HCT116 (cell line): ENCODE measurements around the gene NTN5. TPM values are rescaled to one million over a fixed set of nuclear protein-coding genes. Genes with fewer than 3 reads are reported as not detected.

ENCODE experiments used
- ATAC-seq: fragments of 200-7000 bp; cut with Tn5 transposase; 2 replicates; pipeline ENCODE4 v1.9.1; 2020; ENCODE audit warnings: mild to moderate bottlenecking, moderate library complexity
- BruUV-seq: library from RNA; stranded (reverse); fragments of 400-500 nt; replicated peaks from 2 replicates; lab custom pipeline; 2021; lab: Mats Ljungman, UMichigan
- CTCF ChIA-PET: fragments of 300-600 bp; sonication (Branson Sonifier 250); formaldehyde crosslinking; loops from one replicate; lab custom pipeline; 2021; ENCODE audit warnings: antibody characterized with exemption; lab: Charles Lee
- POLR2A ChIA-PET: fragments of 300-600, 350-600 bp; sonication (Branson Sonifier 250); formaldehyde crosslinking; loops from one replicate; lab custom pipeline; 2021; ENCODE audit warnings: antibody characterized with exemption; lab: Charles Lee
- RAD21 ChIA-PET, 2 experiments: fragments of 300-600 bp; sonication (Branson Sonifier 250); formaldehyde crosslinking; loops; one replicate each; lab custom pipeline; 2023; ENCODE audit warnings: low total read pairs in 2 of 2; ENCODE audit not compliant: uncharacterized antibody in 2 of 2, unreplicated experiment in 2 of 2, low non-redundant PET in 1 of 2; lab: Charles Lee
- DNase-seq: peaks from one replicate; pipeline ENCODE4 v3.0.0-alpha.2; 2010; ENCODE audit warnings: low read depth, low spot score
- H2AFZ ChIP-seq: fragments of 200-600 bp; shearing (Covaris generic), sonication (generic); 2 replicates; pipeline ENCODE4 v1.6.1; 2017; ENCODE audit warnings: low read depth, mixed run types, mixed read lengths, antibody characterized with exemption, low read length; ENCODE audit not compliant: poor library complexity, severe bottlenecking
- H3K27ac ChIP-seq: 2 replicates; pipeline ENCODE4 v1.5.1; 2012; ENCODE audit warnings: low read depth, low read length
- H3K27me3 ChIP-seq: fragments of 200-600 bp; sonication (generic); 2 replicates; pipeline ENCODE4 v1.6.1; 2016; ENCODE audit warnings: mixed run types, low read length, mixed read lengths; ENCODE audit not compliant: insufficient read depth
- H3K36me3 ChIP-seq, 2 experiments: fragments of 200-500 bp in 1 of 2; fragments of 200-600 bp in 1 of 2; sonication (Bioruptor generic) in 1 of 2; sonication (generic) in 1 of 2; 2 replicates each; pipeline versions ENCODE4 v1.5.1 to v1.6.1; 2014 to 2016; ENCODE audit warnings: low read length in 2 of 2, inconsistent platforms in 1 of 2, mixed read lengths in 1 of 2, mixed run types in 1 of 2; ENCODE audit not compliant: insufficient read depth in 2 of 2, control insufficient read depth in 1 of 2
- H3K4me1 ChIP-seq, 2 experiments: fragments of 200-600 bp in 1 of 2; sonication (generic) in 1 of 2; 2 replicates each; pipeline versions ENCODE4 v1.5.1 to v1.6.1; 2012 to 2017; ENCODE audit warnings: low read length in 2 of 2, inconsistent platforms in 1 of 2, mild to moderate bottlenecking in 1 of 2, mixed read lengths in 1 of 2, mixed run types in 1 of 2, moderate library complexity in 1 of 2; ENCODE audit not compliant: insufficient read depth in 2 of 2, control insufficient read depth in 1 of 2
- H3K4me2 ChIP-seq: fragments of 200-600 bp; sonication (generic); 2 replicates; pipeline ENCODE4 v1.6.1; 2017; ENCODE audit warnings: mixed run types, low read length, mixed read lengths
- H3K4me3 ChIP-seq, 2 experiments: fragments of 200-600 bp in 1 of 2; sonication (generic) in 1 of 2; replicated peaks in 1 of 2; 2 replicates each; pipeline ENCODE4 v1.5.1; 2011 to 2016; ENCODE audit warnings: low read length in 2 of 2, control low read depth in 1 of 2, low read depth in 1 of 2, mild to moderate bottlenecking in 1 of 2, mixed read lengths in 1 of 2, mixed run types in 1 of 2
- H3K79me2 ChIP-seq: fragments of 200-600 bp; sonication (generic); 2 replicates; pipeline ENCODE4 v1.6.1; 2017; ENCODE audit warnings: mild to moderate bottlenecking, mixed run types, low read length, moderate library complexity, mixed read lengths; ENCODE audit not compliant: insufficient read depth
- H3K9ac ChIP-seq: fragments of 200-600 bp; sonication (generic); 2 replicates; pipeline ENCODE4 v1.6.1; 2016; ENCODE audit warnings: low read length, mixed read lengths
- H3K9me2 ChIP-seq: fragments of 200-600 bp; sonication (generic), shearing (Covaris generic); 2 replicates; pipeline ENCODE4 v1.6.1; 2017; ENCODE audit warnings: mixed run types, mild to moderate bottlenecking, moderate library complexity; ENCODE audit not compliant: insufficient read depth
- H3K9me3 ChIP-seq, 2 experiments: fragments of 200-500 bp in 1 of 2; fragments of 200-600 bp in 1 of 2; sonication (Bioruptor generic) in 1 of 2; sonication (generic) in 1 of 2; 2 replicates each; pipeline ENCODE4 v1.6.1; 2014 to 2017; ENCODE audit warnings: low read length in 2 of 2, mixed read lengths in 2 of 2, inconsistent platforms in 1 of 2, low read depth in 1 of 2, mild to moderate bottlenecking in 1 of 2, mixed run types in 1 of 2, moderate library complexity in 1 of 2; ENCODE audit not compliant: control insufficient read depth in 1 of 2, insufficient read depth in 1 of 2
- H4K20me1 ChIP-seq: fragments of 200-600 bp; sonication (generic), shearing (Covaris generic); 2 replicates; pipeline ENCODE4 v1.6.1; 2017; ENCODE audit warnings: mixed run types, mild to moderate bottlenecking, moderate library complexity; ENCODE audit not compliant: insufficient read depth
- CBX3 ChIP-seq: IDR thresholded peaks from 2 replicates; pipeline ENCODE4 v1.6.1; 2012; ENCODE audit warnings: low read depth
- CEBPB ChIP-seq: IDR thresholded peaks from 2 replicates; pipeline ENCODE4 v1.6.1; 2012; ENCODE audit warnings: low read depth
- CTCF ChIP-seq, 3 experiments: fragments of 200-600 bp in 1 of 3; sonication (generic) in 1 of 3; IDR thresholded peaks in 2 of 3; conservative IDR thresholded peaks in 1 of 3; 2 replicates each; pipeline ENCODE4 v1.5.1; 2012 to 2017; ENCODE audit warnings: low read depth in 2 of 3, low read length in 2 of 3, antibody characterized with exemption in 1 of 3, borderline replicate concordance in 1 of 3, control low read depth in 1 of 3, mild to moderate bottlenecking in 1 of 3, mixed read lengths in 1 of 3, mixed run types in 1 of 3, moderate library complexity in 1 of 3; ENCODE audit not compliant: insufficient read depth in 1 of 3
- ELF1 ChIP-seq: IDR thresholded peaks from 2 replicates; pipeline ENCODE4 v1.6.1; 2012; ENCODE audit warnings: low read depth, borderline replicate concordance
- EZH2phosphoT487 ChIP-seq: fragments of 200-600 bp; IDR thresholded peaks from 2 replicates; pipeline ENCODE4 v1.6.1; 2018; ENCODE audit warnings: antibody characterized with exemption, borderline replicate concordance
- JUND ChIP-seq: IDR thresholded peaks from 2 replicates; pipeline ENCODE4 v1.6.1; 2012
- POLR2AphosphoS5 ChIP-seq: IDR thresholded peaks from 2 replicates; pipeline ENCODE4 v1.6.1; 2011; ENCODE audit warnings: mild to moderate bottlenecking, low read depth, low read length, moderate library complexity
- REST ChIP-seq: IDR thresholded peaks from 2 replicates; pipeline ENCODE4 v1.6.1; 2012; ENCODE audit warnings: low read depth
- SIN3A ChIP-seq: IDR thresholded peaks from 2 replicates; pipeline ENCODE4 v1.6.1; 2012; ENCODE audit warnings: low read depth
- SP1 ChIP-seq: IDR thresholded peaks from 2 replicates; pipeline ENCODE4 v1.6.1; 2012; ENCODE audit warnings: low read depth
- TCF7L2 ChIP-seq: IDR thresholded peaks from 2 replicates; pipeline ENCODE4 v1.7.0; 2011; ENCODE audit warnings: borderline replicate concordance, inconsistent platforms; ENCODE audit not compliant: insufficient read depth, insufficient read length; ENCODE audit errors: extremely low read depth
- intact Hi-C: fragments of 100-400 bp; cut with micrococcal nuclease; formaldehyde crosslinking; loops from 2 replicates; pipeline ENCODE4 v1.10.0; 2022
- total RNA-seq: library from RNA; stranded (reverse); gene quantifications from one replicate; pipeline ENCODE4 v1.2.1, GENCODE V29; 2021; ENCODE audit not compliant: unreplicated experiment

Gene NTN5
- total RNA-seq, 1 experiment from 2014 or later: 3.1 TPM

DNA sequence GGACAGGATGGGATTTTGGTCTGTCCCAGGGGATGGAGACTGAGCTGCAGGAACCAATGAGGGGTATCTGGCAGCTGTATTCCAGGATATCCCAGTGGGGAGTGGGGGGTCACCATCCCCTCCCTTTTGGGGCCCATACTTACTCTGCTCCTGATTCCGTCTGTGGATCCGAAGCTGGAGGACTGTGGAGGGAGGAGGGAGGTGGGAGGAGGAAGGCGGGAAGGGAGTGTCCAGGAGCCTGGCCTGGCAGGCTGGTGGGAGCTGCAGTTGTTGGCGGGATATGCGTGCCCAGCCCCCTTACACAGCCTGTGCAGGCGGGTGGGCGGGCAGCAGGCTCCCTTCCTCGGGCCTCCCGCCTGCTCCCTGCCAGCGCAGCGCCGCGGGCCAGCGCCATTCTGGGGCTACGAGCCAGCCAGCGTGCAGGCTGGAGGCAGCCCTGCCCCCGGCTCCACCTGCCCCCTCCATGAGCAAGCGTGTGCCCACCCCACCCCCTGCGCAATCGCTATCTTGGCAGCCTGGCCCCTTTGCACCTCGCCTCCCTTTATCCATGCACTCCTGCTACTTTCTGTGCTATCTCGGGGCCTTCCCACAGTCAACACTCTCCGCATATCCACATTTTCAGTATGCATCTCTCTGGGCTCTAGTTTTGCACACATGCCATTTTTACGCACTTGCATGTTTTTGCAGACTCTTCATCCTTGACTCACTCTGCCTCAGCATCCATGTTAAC, 43.9 kb upstream of the NTN5 start (continued):
- TF ChIP-seq TCF7L2: no peak
- no peak for TF ChIP-seq CBX3
- no peak for TF ChIP-seq CTCF (IDR thresholded peaks at IDR 0.05 in 2 of 3, conservative IDR thresholded peaks at IDR 0.05 in 1 of 3; ENCODE audit: borderline replicate concordance in 1 of 3, insufficient read depth in 1 of 3, low read depth in 2 of 3, low read length in 2 of 3)
- TF ChIP-seq, all 23 proteins: peak for 0

GRCh38 chr19:48715681-48716171, 42.9 kb upstream of the NTN5 start:
- H3K4me2 ChIP-seq: no peak overlapping the region
- H3K27me3 ChIP-seq: no peaks in the 10 kb centered on the region
- no peak overlapping the region for H3K9ac ChIP-seq
- TF ChIP-seq SIN3A: no peak
- no peak for TF ChIP-seq REST
- no peak for TF ChIP-seq JUND
- no peak for TF ChIP-seq ELF1
- TF ChIP-seq POLR2AphosphoS5: no peak
- no peak for TF ChIP-seq SP1
- TF ChIP-seq EZH2phosphoT487: no peak
- no peak for TF ChIP-seq CEBPB
- H3K27ac ChIP-seq: peak overlapping the region; percentile 12; the same call in 1 of the 2 replicates
- H4K20me1 ChIP-seq: no peaks in the 10 kb centered on the region
- no peak overlapping the region for H2AFZ ChIP-seq
- POLR2A ChIA-PET: no interaction called here
- intact Hi-C loops: no loop called here
- CTCF ChIA-PET: no interaction called here
- DNase-seq (no peak), ATAC-seq (no peak)
- H3K4me1 ChIP-seq: peaks cover 8 to 39% of the 10 kb centered on the region in 2 experiments
- H3K79me2 ChIP-seq: no peaks in the 10 kb centered on the region
- H3K4me3 ChIP-seq: no peak overlapping the region
- H3K9me2 ChIP-seq: no peaks in the 10 kb centered on the region
- RAD21 ChIA-PET: no interaction called here
- BruUV-seq: no TSS peak
- H3K9me3 ChIP-seq: no peaks in the 10 kb centered on the region
- H3K36me3 ChIP-seq: no peaks in the 10 kb centered on the region
